ENCODE measurements around the gene LRMDA.

LRMDA gene

GRCh38 chr10:75887992-75888680, 456.7 kb downstream of the LRMDA start:
- no peak for DNase-seq

GRCh38 chr10:75889051-75889450, 457.6 kb downstream of the LRMDA start:
- no peak for DNase-seq

GRCh38 chr10:75894761-75895160, 463.3 kb downstream of the LRMDA start:
- DNase-seq: no peak

- no peak for DNase-seq
Observed at GRCh38 chr10:75895259-75895658, 463.8 kb downstream of the LRMDA start.

- no peak for DNase-seq
Observed at GRCh38 chr10:75899816-75900390, 468.5 kb downstream of the LRMDA start.

GRCh38 chr10:75902816-75903215, 471.4 kb downstream of the LRMDA start:
- no peak for DNase-seq

- no peak for DNase-seq
Observed at GRCh38 chr10:75904499-75905283, 473.3 kb downstream of the LRMDA start.

GRCh38 chr10:75905490-75905889, 474.1 kb downstream of the LRMDA start:
- no peak for DNase-seq

GRCh38 chr10:75910032-75910431, 478.6 kb downstream of the LRMDA start:
- DNase-seq: peak; percentile 28

GRCh38 chr10:75911426-75911825, 480.0 kb downstream of the LRMDA start:
- peak; percentile 3 for DNase-seq

- no peak for DNase-seq
Observed at GRCh38 chr10:75916906-75917305, 485.5 kb downstream of the LRMDA start.

- DNase-seq: no peak
Observed at GRCh38 chr10:75919913-75920312, 488.5 kb downstream of the LRMDA start.

GRCh38 chr10:75922435-75922834, 491.0 kb downstream of the LRMDA start:
- no peak for DNase-seq

GRCh38 chr10:75924309-75924902, 493.0 kb downstream of the LRMDA start:
- DNase-seq: no peak

GRCh38 chr10:75925999-75926398, 494.6 kb downstream of the LRMDA start:
- DNase-seq: no peak

GRCh38 chr10:75926763-75927162, 495.3 kb downstream of the LRMDA start:
- no peak for DNase-seq

- no peak for DNase-seq
Observed at GRCh38 chr10:75928231-75928630, 496.8 kb downstream of the LRMDA start.

- DNase-seq: no peak
Observed at GRCh38 chr10:75929630-75930161, 498.3 kb downstream of the LRMDA start.

GRCh38 chr10:75932921-75933320, 501.5 kb downstream of the LRMDA start:
- no peak for DNase-seq

- DNase-seq: no peak
Observed at GRCh38 chr10:75935240-75935639, 503.8 kb downstream of the LRMDA start.

- no peak for DNase-seq
Observed at GRCh38 chr10:75935650-75936400, 504.4 kb downstream of the LRMDA start.

- DNase-seq: no peak
Observed at GRCh38 chr10:75936841-75937240, 505.4 kb downstream of the LRMDA start.

Measured in fibroblast of skin of abdomen (primary cell).